HG03520 (cell line): ENCODE data around the gene MICU1.
"Not testable (repeated sequence)": the region's sequence is repeated elsewhere in the genome, so short reads cannot be mapped to it uniquely, and the experiment has no call there.

Experiments used
- ATAC-seq: cut with Tn5 transposase; IDR thresholded peaks from one replicate; pipeline ENCODE4 v1.9.1; 2021; ENCODE audit warnings: mild to moderate bottlenecking, moderate library complexity; ENCODE audit not compliant: unreplicated experiment

The MICU1 gene

GRCh38 chr10:72390764-72391163 lies 235.1 kb downstream of the MICU1 start:
- no peak for ATAC-seq

- ATAC-seq, result no peak
Observed at GRCh38 chr10:72389716-72390115, 236.2 kb downstream of the MICU1 start.

- ATAC-seq, result no peak
Observed at GRCh38 chr10:72389014-72389413, 236.9 kb downstream of the MICU1 start.

- no peak for ATAC-seq
Observed at GRCh38 chr10:72388062-72388461, 237.8 kb downstream of the MICU1 start.

- ATAC-seq, result no peak
Observed at GRCh38 chr10:72386916-72387586, 238.8 kb downstream of the MICU1 start.

- no peak for ATAC-seq
Observed at GRCh38 chr10:72385724-72386123, 240.2 kb downstream of the MICU1 start.

- not testable (repeated sequence) for ATAC-seq
Observed at GRCh38 chr10:72384982-72385381, 240.9 kb downstream of the MICU1 start.

- ATAC-seq, result no peak
Observed at GRCh38 chr10:72379776-72380175, 246.1 kb downstream of the MICU1 start.

- no peak for ATAC-seq
Observed at GRCh38 chr10:72379062-72379461, 246.8 kb downstream of the MICU1 start.

- no peak for ATAC-seq
Observed at GRCh38 chr10:72375585-72375984, 250.3 kb downstream of the MICU1 start.

GRCh38 chr10:72375173-72375572 lies 250.7 kb downstream of the MICU1 start:
- ATAC-seq, result no peak

- ATAC-seq, result no peak
Observed at GRCh38 chr10:72370201-72370722, 255.6 kb downstream of the MICU1 start.

- ATAC-seq, result no peak
Observed at GRCh38 chr10:72367301-72367960, 258.4 kb downstream of the MICU1 start.

GRCh38 chr10:72365106-72365895 lies 260.6 kb downstream of the MICU1 start:
- no peak for ATAC-seq

GRCh38 chr10:72364239-72364777 lies 261.6 kb downstream of the MICU1 start:
- peak; percentile 75 for ATAC-seq

GRCh38 chr10:72356987-72357386 lies 268.9 kb downstream of the MICU1 start:
- no peak for ATAC-seq

- no peak for ATAC-seq
Observed at GRCh38 chr10:72356115-72356514, 269.8 kb downstream of the MICU1 start.

- no peak for ATAC-seq
Observed at GRCh38 chr10:72355214-72355555, 270.7 kb downstream of the MICU1 start.

GRCh38 chr10:72354356-72355213 lies 271.3 kb downstream of the MICU1 start, which contains the start of gene DNAJB12:
DNAJB12 (minus strand) TSS chr10:72354919; CDS start chr10:72354897, 22 bp downstream.
- ATAC-seq, result peak; percentile 65

- ATAC-seq, result no peak
Observed at GRCh38 chr10:72353965-72354355, 271.9 kb downstream of the MICU1 start.
